GM18517 (cell line): ENCODE data around the gene LRRK2.

Experiments
- ATAC-seq: cut with Tn5 transposase; IDR thresholded peaks from one replicate; pipeline ENCODE4 v1.9.1; 2021; ENCODE audit warnings: mild to moderate bottlenecking, moderate library complexity; ENCODE audit not compliant: unreplicated experiment

Gene LRRK2

GRCh38 chr12:40390980-40391379, 166.2 kb downstream of the LRRK2 start:
- no peak for ATAC-seq

GRCh38 chr12:40393026-40393425, 168.2 kb downstream of the LRRK2 start:
- no peak for ATAC-seq

GRCh38 chr12:40399656-40400055, 174.9 kb downstream of the LRRK2 start:
- no peak for ATAC-seq

- no peak for ATAC-seq
Measured at GRCh38 chr12:40405419-40405818, 180.6 kb downstream of the LRRK2 start.
